ENCODE results near the gene NCOA1.

- TF ChIP-seq CTCF (conservative IDR thresholded peaks at IDR 0.05; ENCODE audit: low read depth, low read length) (no peak), EZH2 (IDR thresholded peaks at IDR 0.05; ENCODE audit: borderline replicate concordance, low read depth, low read length, poor library complexity, severe bottlenecking) (no peak)
Measured at GRCh38 chr2:24452502-24452885, 38.6 kb upstream of the NCOA1 start.

Data from A673 (cell line).